Suppressor macrophage treated with lipopolysaccharide for 4 hours (primary cell): ENCODE results near the gene OVCA2.
A peak's percentile ranks its signal among the peaks of the same experiment; 100 is the strongest.

Experiments
- DNase-seq: peaks from one replicate; pipeline ENCODE4 v3.0.0-alpha.2; 2020

Gene OVCA2

GRCh38 chr17:2015314-2015713, 26.5 kb upstream of the OVCA2 start:
- DNase-seq, result no peak

DNA sequence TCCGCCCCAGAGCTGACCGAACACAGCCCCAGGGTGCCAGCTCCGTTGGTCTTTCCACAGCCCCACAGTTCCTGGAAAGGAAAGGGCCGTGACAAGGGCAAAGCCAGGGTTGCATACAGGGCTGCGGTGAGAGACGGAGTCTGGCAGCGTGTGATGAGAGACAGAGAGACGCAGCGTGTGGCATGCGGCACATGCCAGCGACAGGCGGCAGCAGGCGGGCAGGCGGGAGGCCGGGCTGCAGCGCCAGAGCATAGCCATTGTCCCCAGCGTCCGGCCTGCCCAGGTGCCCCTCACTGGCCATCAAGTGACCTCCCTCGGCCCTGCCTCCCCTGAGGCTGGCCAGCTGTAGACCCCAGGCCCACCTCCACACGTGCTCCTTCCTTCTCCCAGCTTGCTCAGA, 25.3 kb upstream of the OVCA2 start:
- DNase-seq, result no peak

- DNase-seq, result no peak
These were observed 24.4 kb upstream of the OVCA2 start for GRCh38 chr17:2017274-2017941.

GRCh38 chr17:2018716-2019510, 22.9 kb upstream of the OVCA2 start:
- DNase-seq, result no peak

- DNase-seq, result no peak
These were observed 22.1 kb upstream of the OVCA2 start for GRCh38 chr17:2019723-2020122.

- no peak for DNase-seq
These were observed 21.1 kb upstream of the OVCA2 start for GRCh38 chr17:2020721-2021120.

DNA sequence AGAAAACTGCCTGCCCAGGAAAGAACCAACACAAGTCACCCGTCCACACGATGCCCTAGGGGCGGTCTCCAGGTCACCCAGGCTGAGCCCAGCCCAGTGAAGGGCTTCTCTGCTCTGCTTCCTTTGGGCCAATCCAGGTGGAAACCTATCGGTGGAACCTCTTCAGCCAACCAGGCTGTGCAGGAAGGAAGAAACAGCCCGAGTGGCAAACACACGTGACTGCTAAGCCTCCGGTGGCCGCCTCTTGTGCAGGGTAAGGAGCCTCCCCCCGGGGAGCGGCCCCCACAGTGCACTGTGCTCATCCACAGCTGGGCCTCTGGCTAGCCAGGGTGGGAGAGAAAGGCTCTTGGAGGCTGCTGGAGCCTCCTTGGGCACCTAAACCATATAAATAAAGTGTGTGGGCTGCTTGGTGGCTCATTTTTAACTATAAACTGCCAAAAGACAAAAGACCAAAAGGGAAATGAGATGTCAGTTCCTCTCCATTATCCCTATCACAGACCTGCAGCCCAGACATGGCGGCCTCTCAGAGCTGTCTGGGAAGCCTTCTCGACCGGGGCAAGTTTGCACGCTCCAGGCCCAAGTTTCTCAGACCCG, 19.1 kb upstream of the OVCA2 start:
- no peak for DNase-seq

DNA sequence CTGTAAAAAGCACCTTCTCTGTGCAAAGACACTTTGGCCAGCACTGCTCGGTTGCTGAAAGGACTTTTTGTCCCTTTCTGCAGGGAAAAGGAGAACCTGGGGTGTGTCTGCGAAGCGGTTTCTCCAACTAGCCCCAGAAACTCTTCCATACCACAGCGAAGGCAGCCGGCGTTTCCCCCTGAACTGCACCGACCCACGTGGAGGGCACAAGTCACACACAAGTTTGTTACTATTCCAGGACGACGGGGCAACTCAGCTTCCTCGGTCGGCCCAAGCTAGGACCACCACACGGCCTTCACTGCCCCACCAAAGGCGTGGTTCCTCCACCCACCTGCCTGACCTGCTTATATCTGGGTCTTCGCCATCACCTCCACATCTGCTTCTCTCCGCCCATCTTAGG, 18.6 kb upstream of the OVCA2 start:
- no peak for DNase-seq

DNA sequence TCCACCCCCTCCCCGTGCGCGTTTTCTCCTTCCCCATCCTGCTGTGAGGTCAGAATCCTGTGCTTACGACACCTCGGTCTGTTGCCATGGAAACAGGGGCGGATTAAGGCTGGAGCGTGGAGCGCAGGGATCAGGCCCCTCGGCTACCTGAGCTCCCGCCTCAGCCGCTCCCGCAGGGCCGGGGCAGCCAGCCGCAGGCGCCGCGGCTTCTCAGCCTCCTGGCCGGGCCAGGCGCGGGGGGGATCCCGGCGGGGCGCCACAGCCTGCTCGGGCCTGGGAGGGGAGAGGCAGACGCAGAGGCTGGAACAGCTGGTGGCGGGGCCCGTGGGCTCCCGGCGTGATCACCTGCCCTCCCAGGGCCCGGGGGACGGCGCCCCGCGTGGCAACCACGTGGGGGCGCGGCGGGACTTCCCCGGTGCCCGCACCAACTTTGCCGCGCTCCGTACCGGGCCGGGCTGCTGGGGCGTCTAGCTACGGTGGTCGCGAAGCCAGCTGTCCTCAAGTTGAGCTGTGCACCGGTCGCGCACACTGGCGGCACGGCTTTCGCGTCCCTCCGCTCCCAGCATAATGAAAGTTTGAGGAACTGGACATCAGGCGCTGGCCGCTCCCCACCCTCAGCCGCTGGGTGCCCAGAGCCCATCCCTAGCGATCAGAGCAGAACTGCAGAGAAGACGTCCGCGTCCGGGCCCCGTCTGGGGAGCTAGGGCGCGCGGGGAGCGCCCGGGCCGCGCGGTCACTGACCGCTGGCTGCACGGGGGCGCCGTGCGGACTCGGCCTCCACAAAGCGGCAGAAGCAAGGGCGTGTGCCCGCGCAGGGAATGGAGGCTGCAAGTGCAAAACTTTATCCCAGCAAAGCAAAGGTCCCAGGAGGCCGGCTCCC, 17.9 kb upstream of the OVCA2 start:
- DNase-seq, result peak; percentile 68

GRCh38 chr17:2024572-2025219, 17.1 kb upstream of the OVCA2 start:
- DNase-seq, result no peak

- peak; percentile 37 for DNase-seq
These were observed 16.6 kb upstream of the OVCA2 start, which contains the start of gene RTN4RL1 for GRCh38 chr17:2025220-2025621. RTN4RL1 (minus strand) TSS chr17:2025334; CDS start chr17:2024865, 469 bp downstream.

DNA sequence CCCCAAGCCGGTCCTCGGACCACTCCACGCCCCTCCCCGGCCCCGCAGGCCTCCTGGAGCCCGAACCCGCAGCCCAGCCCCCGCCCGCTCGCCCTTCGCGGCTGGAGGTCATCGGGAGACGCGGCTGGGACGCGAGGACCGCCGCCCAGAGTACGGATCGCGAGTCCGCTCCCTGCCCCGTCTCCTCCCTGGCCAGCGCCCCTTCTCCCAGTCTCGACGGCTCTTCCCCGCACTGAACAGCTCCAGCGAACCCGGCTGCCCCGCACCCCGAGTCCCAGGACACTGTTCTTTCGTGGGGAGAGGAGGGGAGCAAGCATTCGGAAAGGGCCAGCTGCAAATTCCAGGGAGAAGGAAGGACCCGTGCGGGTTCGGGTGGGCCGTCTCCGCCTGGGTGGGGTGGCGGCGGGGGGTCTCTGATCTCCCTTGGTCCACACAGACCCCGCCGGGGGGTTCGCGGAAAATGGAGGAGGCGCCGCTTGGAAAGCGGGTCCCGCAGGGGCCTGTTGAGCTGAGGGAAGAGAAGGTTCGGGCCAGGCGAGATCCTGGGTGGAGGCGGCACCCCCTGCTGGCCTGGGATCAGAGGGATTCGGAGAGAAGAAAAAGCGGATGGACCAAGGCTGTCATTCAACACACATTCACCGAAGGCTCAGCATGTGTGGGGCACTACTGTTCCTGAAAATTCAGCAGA, 16.1 kb upstream of the OVCA2 start:
- DNase-seq, result peak; percentile 70

DNA sequence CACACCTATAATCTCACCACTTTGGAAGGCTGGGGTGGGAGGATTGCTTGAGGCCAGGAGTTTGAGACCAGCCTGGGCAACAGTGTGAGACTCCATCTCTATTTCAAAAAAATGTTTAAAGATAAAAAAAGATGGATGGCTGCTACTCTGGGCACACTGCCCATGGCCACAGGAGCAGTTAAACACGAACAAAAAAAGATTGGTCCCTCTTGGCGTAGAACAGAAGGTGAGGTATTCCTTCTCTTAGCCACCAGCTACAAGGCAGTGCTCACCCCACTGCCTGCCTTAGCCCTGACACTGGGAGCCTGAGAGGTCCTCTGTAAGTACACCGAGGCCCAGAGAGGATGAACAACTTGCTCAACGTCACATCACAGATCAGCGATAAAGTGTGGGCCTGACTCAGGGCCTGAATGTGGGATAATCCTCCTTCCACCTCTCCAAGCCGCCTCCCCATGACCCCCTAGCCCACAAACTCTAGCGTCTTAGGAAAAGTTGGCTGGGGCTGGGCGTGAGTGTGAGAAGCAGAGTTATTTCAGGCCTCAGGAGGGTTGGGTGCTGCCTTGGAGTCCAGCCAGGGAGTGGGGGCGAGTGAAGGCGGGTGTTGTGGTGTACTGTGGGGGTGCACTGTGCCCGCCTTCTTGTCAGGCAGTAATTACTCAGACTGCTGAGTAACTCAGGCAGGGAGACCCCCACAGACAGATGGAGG, 14.1 kb upstream of the OVCA2 start:
- DNase-seq, result no peak

GRCh38 chr17:2028234-2028614, 13.6 kb upstream of the OVCA2 start:
- no peak for DNase-seq

- no peak for DNase-seq
These were observed 13.1 kb upstream of the OVCA2 start for GRCh38 chr17:2028737-2029136.

- peak; percentile 90 for DNase-seq
These were observed 11.7 kb upstream of the OVCA2 start, which contains the start of gene DPH1 for GRCh38 chr17:2029911-2030778. DPH1 (plus strand) TSS chr17:2030153; CDS start chr17:2030170, 17 bp downstream.

DNA sequence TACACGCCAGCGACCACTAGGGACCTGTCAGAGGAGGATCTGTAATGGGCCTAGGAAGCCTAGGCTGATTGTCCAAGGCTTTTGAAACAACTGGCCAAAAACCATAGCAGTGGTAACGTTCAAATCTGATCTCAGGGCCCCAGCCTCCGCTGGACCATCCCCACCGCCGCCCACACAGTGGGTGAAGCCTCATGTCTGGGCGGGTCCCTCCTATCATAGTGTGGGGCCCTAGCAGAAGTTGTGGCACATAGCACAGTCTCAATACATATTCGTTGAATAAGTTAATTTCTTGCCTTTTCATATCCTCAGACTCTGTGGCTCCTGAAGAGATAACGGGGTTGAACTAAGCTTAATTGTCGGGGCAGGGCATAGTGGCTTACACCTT, 11.1 kb upstream of the OVCA2 start:
- DNase-seq, result no peak

GRCh38 chr17:2033153-2033552, 8.7 kb upstream of the OVCA2 start:
- DNase-seq, result no peak

GRCh38 chr17:2034157-2034556, 7.7 kb upstream of the OVCA2 start:
- DNase-seq, result no peak
